Measurements from ENCODE around the gene ARMCX2. TPM values are rescaled to one million over a fixed set of nuclear protein-coding genes. Genes with fewer than 3 reads are reported as not detected.

ARMCX2 gene
- total and polyA plus RNA-seq, 2 of the 4 experiments (the other 2 are of a cell fraction) = 63.6 to 109 TPM

DNA sequence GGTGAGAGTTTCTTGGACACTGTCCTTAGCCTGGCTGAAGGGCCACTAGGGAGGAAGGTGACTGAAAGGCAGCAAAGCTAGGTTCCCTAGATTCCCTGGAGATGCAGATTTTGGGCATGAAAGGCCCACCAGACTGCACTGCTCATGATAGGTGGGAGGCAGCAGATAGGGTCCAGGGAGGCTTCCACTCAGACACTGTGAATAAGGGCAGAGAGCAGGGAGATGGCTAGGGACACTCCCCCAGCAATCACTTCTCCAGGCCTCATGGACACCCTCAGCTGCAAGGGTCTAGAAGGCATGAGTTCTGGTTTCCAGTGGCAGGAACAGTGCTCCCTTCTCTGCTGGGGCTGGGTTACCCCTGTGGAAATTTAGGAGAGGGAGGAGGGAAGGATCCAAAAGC, 20.1 kb downstream of the ARMCX2 start:
- Histone ChIP-seq H3K79me1 (ENCODE audit: low read depth in 1 of 2, low read length in 2 of 2) (no peaks in the 10 kb centered on the region), H3K23ac (ENCODE audit: low read depth, low read length) (no peak overlapping the region), H2BK120ac (ENCODE audit: low read depth, low read length) (no peak overlapping the region), H3K9me1 (ENCODE audit: insufficient read depth, low read length) (no peaks in the 10 kb centered on the region), H2BK15ac (ENCODE audit: low read depth, low read length) (no peak overlapping the region), H4K91ac (ENCODE audit: insufficient read depth, low read depth, low read length) (no peak overlapping the region), H2BK20ac (ENCODE audit: low read depth, low read length) (no peak overlapping the region), H3K14ac (replicated peaks; ENCODE audit: low read depth, low read length) (no peak overlapping the region), H2AFZ (replicated peaks; ENCODE audit: low read length, poor library complexity) (no peak overlapping the region), H2AK5ac (ENCODE audit: low read depth, low read length) (no peak overlapping the region), H4K20me1 (ENCODE audit: insufficient read depth, low read length) (no peaks in the 10 kb centered on the region), H4K5ac (ENCODE audit: low read depth, low read length) (no peak overlapping the region), H3K27me3 (ENCODE audit: control insufficient read depth, insufficient read depth, low read length) (peaks cover 5% of the 10 kb centered on the region; the same call in 1 of the 2 replicates), H3K4me2 (ENCODE audit: low read depth, low read length) (no peak overlapping the region), H3K27ac (ENCODE audit: insufficient read depth, low read length) (no peak overlapping the region), H3K18ac (ENCODE audit: low read depth, low read length) (no peak overlapping the region), H3K4me3 (ENCODE audit: insufficient read depth, low read depth, low read length) (no peak overlapping the region), H3K56ac (ENCODE audit: extremely low read depth, insufficient read depth, low read length) (no peak overlapping the region), H3K4me1 (ENCODE audit: control insufficient read depth, insufficient read depth, low read length) (no peaks in the 10 kb centered on the region), H4K8ac (ENCODE audit: low read depth in 2 of 2, low read length in 2 of 2) (no peak overlapping the region), H3K4ac (ENCODE audit: low read depth, low read length) (no peak overlapping the region), H3K9ac (ENCODE audit: low read depth, low read length) (no peak overlapping the region), H3K36me3 (ENCODE audit: control insufficient read depth, insufficient read depth, low read length) (no peaks in the 10 kb centered on the region), H2BK5ac (ENCODE audit: low read depth, low read length, poor library complexity, severe bottlenecking) (no peak overlapping the region), H2AK9ac (replicated peaks; ENCODE audit: low read depth, low read length, poor library complexity) (no peak overlapping the region), H3K9me3 (ENCODE audit: control insufficient read depth, insufficient read depth, low read length) (no peaks in the 10 kb centered on the region)
- in situ Hi-C loops (cut with MboI; ENCODE audit: low sequenced_read_pairs) (no loop called here), dilution Hi-C loops (cut with HindIII; ENCODE audit: low sequenced_read_pairs, unreplicated experiment) (no loop called here), intact Hi-C loops (cut with micrococcal nuclease) (no loop called here)
- ChIA-PET POLR2A (ENCODE audit: unreplicated experiment) (no interaction called here), CTCF (no interaction called here)
- TF ChIP-seq MXI1 (IDR thresholded peaks at IDR 0.05; ENCODE audit: borderline replicate concordance, low read depth, low read length) = no peak
- TF ChIP-seq NFE2L2 (IDR thresholded peaks at IDR 0.05; ENCODE audit: low read depth, low read length) = no peak
- TF ChIP-seq BHLHE40 (IDR thresholded peaks at IDR 0.05; ENCODE audit: low read depth, low read length) = no peak
- TF ChIP-seq RAD21 (IDR thresholded peaks at IDR 0.05; ENCODE audit: low read length) = no peak
- TF ChIP-seq MAZ (IDR thresholded peaks at IDR 0.05; ENCODE audit: borderline replicate concordance, low read depth, low read length) = no peak
- no peak for TF ChIP-seq RFX5 (IDR thresholded peaks at IDR 0.05; ENCODE audit: low read depth, low read length)
- no peak for TF ChIP-seq SMC3 (IDR thresholded peaks at IDR 0.05; ENCODE audit: low read depth, low read length)
- TF ChIP-seq, protein P1, sequence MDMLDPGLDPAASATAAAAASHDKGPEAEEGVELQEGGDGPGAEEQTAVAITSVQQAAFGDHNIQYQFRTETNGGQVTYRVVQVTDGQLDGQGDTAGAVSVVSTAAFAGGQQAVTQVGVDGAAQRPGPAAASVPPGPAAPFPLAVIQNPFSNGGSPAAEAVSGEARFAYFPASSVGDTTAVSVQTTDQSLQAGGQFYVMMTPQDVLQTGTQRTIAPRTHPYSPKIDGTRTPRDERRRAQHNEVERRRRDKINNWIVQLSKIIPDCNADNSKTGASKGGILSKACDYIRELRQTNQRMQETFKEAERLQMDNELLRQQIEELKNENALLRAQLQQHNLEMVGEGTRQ (IDR thresholded peaks at IDR 0.05; ENCODE audit: low read depth, low read length) = no peak
- no peak for TF ChIP-seq MAFK (IDR thresholded peaks at IDR 0.05; ENCODE audit: low read depth, low read length)
- TF ChIP-seq, protein P2, sequence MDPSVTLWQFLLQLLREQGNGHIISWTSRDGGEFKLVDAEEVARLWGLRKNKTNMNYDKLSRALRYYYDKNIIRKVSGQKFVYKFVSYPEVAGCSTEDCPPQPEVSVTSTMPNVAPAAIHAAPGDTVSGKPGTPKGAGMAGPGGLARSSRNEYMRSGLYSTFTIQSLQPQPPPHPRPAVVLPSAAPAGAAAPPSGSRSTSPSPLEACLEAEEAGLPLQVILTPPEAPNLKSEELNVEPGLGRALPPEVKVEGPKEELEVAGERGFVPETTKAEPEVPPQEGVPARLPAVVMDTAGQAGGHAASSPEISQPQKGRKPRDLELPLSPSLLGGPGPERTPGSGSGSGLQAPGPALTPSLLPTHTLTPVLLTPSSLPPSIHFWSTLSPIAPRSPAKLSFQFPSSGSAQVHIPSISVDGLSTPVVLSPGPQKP (IDR thresholded peaks at IDR 0.05; ENCODE audit: borderline replicate concordance, low read depth, low read length) = no peak
- no peak for TF ChIP-seq FOS (IDR thresholded peaks at IDR 0.05; ENCODE audit: low read depth, low read length)
- TF ChIP-seq, protein P3, sequence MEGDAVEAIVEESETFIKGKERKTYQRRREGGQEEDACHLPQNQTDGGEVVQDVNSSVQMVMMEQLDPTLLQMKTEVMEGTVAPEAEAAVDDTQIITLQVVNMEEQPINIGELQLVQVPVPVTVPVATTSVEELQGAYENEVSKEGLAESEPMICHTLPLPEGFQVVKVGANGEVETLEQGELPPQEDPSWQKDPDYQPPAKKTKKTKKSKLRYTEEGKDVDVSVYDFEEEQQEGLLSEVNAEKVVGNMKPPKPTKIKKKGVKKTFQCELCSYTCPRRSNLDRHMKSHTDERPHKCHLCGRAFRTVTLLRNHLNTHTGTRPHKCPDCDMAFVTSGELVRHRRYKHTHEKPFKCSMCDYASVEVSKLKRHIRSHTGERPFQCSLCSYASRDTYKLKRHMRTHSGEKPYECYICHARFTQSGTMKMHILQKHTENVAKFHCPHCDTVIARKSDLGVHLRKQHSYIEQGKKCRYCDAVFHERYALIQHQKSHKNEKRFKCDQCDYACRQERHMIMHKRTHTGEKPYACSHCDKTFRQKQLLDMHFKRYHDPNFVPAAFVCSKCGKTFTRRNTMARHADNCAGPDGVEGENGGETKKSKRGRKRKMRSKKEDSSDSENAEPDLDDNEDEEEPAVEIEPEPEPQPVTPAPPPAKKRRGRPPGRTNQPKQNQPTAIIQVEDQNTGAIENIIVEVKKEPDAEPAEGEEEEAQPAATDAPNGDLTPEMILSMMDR (conservative IDR thresholded peaks at IDR 0.05; ENCODE audit: low read depth, low read length) = no peak
- TF ChIP-seq POLR2A (IDR thresholded peaks at IDR 0.05; ENCODE audit: low read depth, low read length) = no peak
- ATAC-seq (ENCODE audit: low read depth) (no peak), DNase-seq (no peak)
- BruUV-seq (replicated peaks) = no TSS peak

Measured in IMR-90 (cell line).